HEK293 (cell line): ENCODE measurements around the gene ALAD.

ENCODE experiments used
- CTCF ChIP-seq: fragments of 450-650 bp; formaldehyde crosslinking; IDR thresholded peaks from 2 replicates; pipeline ENCODE4 v1.5.1; 2016; ENCODE audit warnings: missing biosample characterization, missing genetic modification characterization
- GLI2 ChIP-seq: fragments of 450-650 bp; formaldehyde crosslinking; IDR thresholded peaks from 2 replicates; pipeline ENCODE4; 2017; ENCODE audit warnings: missing biosample characterization, missing genetic modification characterization, low read depth, borderline replicate concordance
- HIC1 ChIP-seq: fragments of 450-650 bp; formaldehyde crosslinking; IDR thresholded peaks from 2 replicates; pipeline ENCODE4 v1.5.1; 2016; ENCODE audit warnings: missing biosample characterization, missing genetic modification characterization
- MYNN ChIP-seq: fragments of 450-650 bp; formaldehyde crosslinking; IDR thresholded peaks from 2 replicates; pipeline ENCODE4 v1.5.1; 2016; ENCODE audit warnings: missing biosample characterization, missing genetic modification characterization, borderline replicate concordance
- MZF1 ChIP-seq: fragments of 450-650 bp; formaldehyde crosslinking; IDR thresholded peaks from 2 replicates; pipeline ENCODE4 v1.5.1; 2017; ENCODE audit warnings: missing biosample characterization, missing genetic modification characterization, borderline replicate concordance
- PRDM1 ChIP-seq: fragments of 450-650 bp; formaldehyde crosslinking; IDR thresholded peaks from 2 replicates; pipeline ENCODE4; 2016; ENCODE audit warnings: missing biosample characterization, missing genetic modification characterization
- SCRT1 ChIP-seq: fragments of 450-650 bp; formaldehyde crosslinking; IDR thresholded peaks from 2 replicates; pipeline ENCODE4 v1.5.1; 2016; ENCODE audit warnings: missing biosample characterization, missing genetic modification characterization, borderline replicate concordance
- SETDB1 ChIP-seq: IDR thresholded peaks from one replicate; pipeline ENCODE4 v1.6.1; 2017; ENCODE audit warnings: mild to moderate bottlenecking, low read length, moderate library complexity, mixed read lengths; ENCODE audit not compliant: insufficient read length
- SP7 ChIP-seq: fragments of 450-650 bp; formaldehyde crosslinking; IDR thresholded peaks from 2 replicates; pipeline ENCODE4 v1.5.1; 2016; ENCODE audit warnings: missing biosample characterization, missing genetic modification characterization
- YY1 ChIP-seq: fragments of 450-650 bp; formaldehyde crosslinking; IDR thresholded peaks from 2 replicates; pipeline ENCODE4 v1.5.1; 2018; ENCODE audit warnings: missing biosample characterization, missing genetic modification characterization
- ZBTB1 ChIP-seq: fragments of 450-650 bp; formaldehyde crosslinking; IDR thresholded peaks from 2 replicates; pipeline ENCODE4 v1.5.1; 2016; ENCODE audit warnings: missing biosample characterization, missing genetic modification characterization
- ZBTB26 ChIP-seq: fragments of 450-650 bp; formaldehyde crosslinking; optimal IDR thresholded peaks from 2 replicates; pipeline ENCODE3; 2016; ENCODE audit warnings: missing biosample characterization, mild to moderate bottlenecking, missing genetic modification characterization
- ZFP41 ChIP-seq: fragments of 450-650 bp; formaldehyde crosslinking; IDR thresholded peaks from 2 replicates; pipeline ENCODE4 v1.5.1; 2016; ENCODE audit warnings: missing biosample characterization, missing genetic modification characterization, borderline replicate concordance
- ZNF10 ChIP-seq: fragments of 450-650 bp; formaldehyde crosslinking; IDR thresholded peaks from 2 replicates; pipeline ENCODE4 v1.5.1; 2017; ENCODE audit warnings: missing biosample characterization, missing genetic modification characterization
- ZNF239 ChIP-seq: fragments of 450-650 bp; formaldehyde crosslinking; IDR thresholded peaks from 2 replicates; pipeline ENCODE4 v1.5.1; 2016; ENCODE audit warnings: missing biosample characterization, missing genetic modification characterization
- ZNF248 ChIP-seq: fragments of 450-650 bp; formaldehyde crosslinking; IDR thresholded peaks from 2 replicates; pipeline ENCODE4 v1.5.1; 2017; ENCODE audit warnings: missing biosample characterization, missing genetic modification characterization
- ZNF280C ChIP-seq: fragments of 450-650 bp; formaldehyde crosslinking; IDR thresholded peaks from 2 replicates; pipeline ENCODE4 v1.5.1; 2016; ENCODE audit warnings: missing biosample characterization, missing genetic modification characterization
- ZNF391 ChIP-seq: fragments of 450-650 bp; formaldehyde crosslinking; IDR thresholded peaks from 2 replicates; pipeline ENCODE4 v1.5.1; 2016; ENCODE audit warnings: low read depth, missing biosample characterization, missing genetic modification characterization, borderline replicate concordance
- ZNF398 ChIP-seq: fragments of 450-650 bp; formaldehyde crosslinking; IDR thresholded peaks from 2 replicates; pipeline ENCODE4 v1.5.1; 2017; ENCODE audit warnings: missing biosample characterization, missing genetic modification characterization
- ZNF426 ChIP-seq: fragments of 450-650 bp; formaldehyde crosslinking; IDR thresholded peaks from 2 replicates; pipeline ENCODE4 v1.5.1; 2017; ENCODE audit warnings: missing biosample characterization, missing genetic modification characterization, mild to moderate bottlenecking, inconsistent platforms, moderate library complexity
- ZNF48 ChIP-seq: fragments of 450-650 bp; formaldehyde crosslinking; IDR thresholded peaks from 2 replicates; pipeline ENCODE4 v1.5.1; 2016; ENCODE audit warnings: missing biosample characterization, missing genetic modification characterization
- ZNF560 ChIP-seq: fragments of 450-650 bp; formaldehyde crosslinking; IDR thresholded peaks from 2 replicates; pipeline ENCODE4 v1.5.1; 2017; ENCODE audit warnings: missing biosample characterization, missing genetic modification characterization, borderline replicate concordance
- ZNF596 ChIP-seq: fragments of 450-650 bp; IDR thresholded peaks from 2 replicates; pipeline ENCODE4 v1.5.0; 2018; ENCODE audit warnings: missing biosample characterization, mild to moderate bottlenecking, missing genetic modification characterization, moderate library complexity
- ZNF623 ChIP-seq: fragments of 450-650 bp; formaldehyde crosslinking; IDR thresholded peaks from 2 replicates; pipeline ENCODE4 v1.5.1; 2016; ENCODE audit warnings: missing biosample characterization, missing genetic modification characterization
- ZNF626 ChIP-seq: fragments of 450-650 bp; sonication (Bioruptor Pico); formaldehyde crosslinking; IDR thresholded peaks from 2 replicates; pipeline ENCODE4 v1.5.1; 2018; ENCODE audit warnings: missing biosample characterization, missing genetic modification characterization, inconsistent platforms
- ZNF645 ChIP-seq: fragments of 450-650 bp; formaldehyde crosslinking; IDR thresholded peaks from 2 replicates; pipeline ENCODE4; 2016; ENCODE audit warnings: missing biosample characterization, missing genetic modification characterization
- ZNF670 ChIP-seq: fragments of 450-650 bp; formaldehyde crosslinking; IDR thresholded peaks from 2 replicates; pipeline ENCODE4 v1.5.1; 2016; ENCODE audit warnings: missing biosample characterization, missing genetic modification characterization, low read depth
- ZNF707 ChIP-seq: fragments of 450-650 bp; formaldehyde crosslinking; IDR thresholded peaks from 2 replicates; pipeline ENCODE4 v1.5.1; 2016; ENCODE audit warnings: missing biosample characterization, missing genetic modification characterization
- ZNF785 ChIP-seq: fragments of 450-650 bp; formaldehyde crosslinking; IDR thresholded peaks from 2 replicates; pipeline ENCODE4 v1.5.1; 2016; ENCODE audit warnings: missing biosample characterization, missing genetic modification characterization
- ZSCAN16 ChIP-seq: fragments of 450-650 bp; formaldehyde crosslinking; IDR thresholded peaks from 2 replicates; pipeline ENCODE4 v1.5.1; 2016; ENCODE audit warnings: missing biosample characterization, missing genetic modification characterization
- ZXDB ChIP-seq: fragments of 450-650 bp; formaldehyde crosslinking; IDR thresholded peaks from 2 replicates; pipeline ENCODE4 v1.5.1; 2016; ENCODE audit warnings: missing biosample characterization, missing genetic modification characterization

ALAD gene

GRCh38 chr9:113410207-113410864 lies 9.3 kb upstream of the ALAD start, which contains the start of the genes C9orf43 and POLE3 (continued):
- no peak for TF ChIP-seq SCRT1
- peak; percentile 80 for TF ChIP-seq SP7
- no peak; the same call in 1 of the 2 replicates for TF ChIP-seq MYNN (tag by site-specific recombination)
- TF ChIP-seq GLI2 = no peak
- TF ChIP-seq ZNF560 (tag by site-specific recombination) = no peak
- TF ChIP-seq MZF1 (tag by site-specific recombination) = no peak
- no peak for TF ChIP-seq ZNF280C (tag by site-specific recombination)
- TF ChIP-seq HIC1 (tag by site-specific recombination) = no peak
- no peak for TF ChIP-seq ZNF391
- no peak for TF ChIP-seq CTCF (tag by site-specific recombination)
- TF ChIP-seq ZNF239 (tag by site-specific recombination) = no peak
- peak; percentile 66 for TF ChIP-seq ZNF398 (tag by site-specific recombination)
- TF ChIP-seq ZNF623 (tag by site-specific recombination) = no peak
- TF ChIP-seq SETDB1 = no peak
- no peak for TF ChIP-seq ZNF785 (tag by site-specific recombination)
- TF ChIP-seq ZSCAN16 = no peak
- TF ChIP-seq YY1 (tag by site-specific recombination) = peak; percentile 68; the same call in 1 of the 2 replicates
- TF ChIP-seq ZNF10 (tag by site-specific recombination) = no peak
- TF ChIP-seq ZFP41 (tag by site-specific recombination) = no peak
- TF ChIP-seq ZNF426 (tag by site-specific recombination) = no peak
- TF ChIP-seq ZNF707 (tag by site-specific recombination) = no peak
- no peak for TF ChIP-seq ZNF248 (tag by site-specific recombination)
- no peak for TF ChIP-seq PRDM1 (tag by site-specific recombination)
- no peak for TF ChIP-seq ZNF670 (tag by site-specific recombination)
- peak; percentile 88 for TF ChIP-seq ZXDB
- no peak for TF ChIP-seq ZNF626 (tag by site-specific recombination)
- TF ChIP-seq ZBTB1 = no peak; the same call in 1 of the 2 replicates
- TF ChIP-seq ZNF596 = no peak
- no peak for TF ChIP-seq ZNF48
- peak; percentile 74 for TF ChIP-seq ZBTB26 (tag by site-specific recombination)
- TF ChIP-seq ZNF645 = no peak
